CD4-positive, CD25-positive, alpha-beta regulatory T cell (primary cell): ENCODE data around the gene TBX2. TPM values are rescaled to one million over a fixed set of nuclear protein-coding genes. Genes with fewer than 3 reads are reported as not detected.
"Not testable (repeated sequence)": the region's sequence is repeated elsewhere in the genome, so short reads cannot be mapped to it uniquely, and the experiment has no call there.

Experiments used
- ATAC-seq, 2 donors: fragments of 150-1000 bp; cut with Tn5 transposase; one replicate each; pipeline ENCODE4 v1.10.0; 2021; ENCODE audit warnings: low read depth in 2 of 2, moderate number of reproducible peaks in 2 of 2, moderate library complexity in 1 of 2
- DNase-seq, 3 donors: peaks; one replicate each; pipeline versions ENCODE4 v3.0.0 to v3.0.0-alpha.2; 2012 to 2022; ENCODE audit warnings: mixed read lengths in 1 of 3
- H3K27ac ChIP-seq: one replicate; pipeline ENCODE4 v1.7.0; 2013; ENCODE audit warnings: mild to moderate bottlenecking, low read length; ENCODE audit not compliant: insufficient read depth, poor library complexity, severe bottlenecking
- H3K27me3 ChIP-seq: one replicate; pipeline ENCODE4 v1.7.0; 2013; ENCODE audit warnings: low read length; ENCODE audit not compliant: control insufficient read depth, insufficient read depth
- H3K36me3 ChIP-seq: one replicate; pipeline ENCODE4 v1.7.0; 2013; ENCODE audit warnings: mild to moderate bottlenecking, low read length, moderate library complexity; ENCODE audit not compliant: control insufficient read depth, insufficient read depth
- H3K4me1 ChIP-seq: 2 replicates; pipeline ENCODE4 v1.7.0; 2013; ENCODE audit warnings: mild to moderate bottlenecking, low read length; ENCODE audit not compliant: insufficient read depth, control insufficient read depth, poor library complexity, severe bottlenecking
- H3K4me3 ChIP-seq: one replicate; pipeline ENCODE4 v1.7.0; 2013; ENCODE audit warnings: low read depth, mild to moderate bottlenecking, low read length, moderate library complexity
- H3K9me3 ChIP-seq, 2 experiments: 1 replicate in 1 of 2; 2 replicates in 1 of 2; pipeline ENCODE4 v1.7.0; 2013; ENCODE audit warnings: low read length in 2 of 2, mild to moderate bottlenecking in 1 of 2, moderate library complexity in 1 of 2; ENCODE audit not compliant: control insufficient read depth in 2 of 2
- H3K27ac Mint-ChIP-seq, 3 donors: one replicate each; pipeline ENCODE4 v1.8.0; 2020 to 2022; ENCODE audit warnings: mild to moderate bottlenecking in 3 of 3, mixed read lengths in 3 of 3, moderate library complexity in 2 of 3
- H3K27me3 Mint-ChIP-seq: one replicate; pipeline ENCODE4 v1.8.0; 2022; ENCODE audit warnings: mild to moderate bottlenecking, mixed read lengths
- H3K36me3 Mint-ChIP-seq: one replicate; pipeline ENCODE4 v1.8.0; 2020; ENCODE audit warnings: mixed read lengths
- H3K4me1 Mint-ChIP-seq, 4 donors: one replicate each; pipeline ENCODE4 v1.8.0; 2020 to 2022; ENCODE audit warnings: mixed read lengths in 4 of 4, mild to moderate bottlenecking in 1 of 4
- H3K4me3 Mint-ChIP-seq, 4 donors: one replicate each; pipeline ENCODE4 v1.8.0; 2020 to 2022; ENCODE audit warnings: mild to moderate bottlenecking in 4 of 4, mixed read lengths in 4 of 4, moderate library complexity in 3 of 4
- H3K9me3 Mint-ChIP-seq, 7 donors: one replicate each; pipeline ENCODE4 v1.8.0; 2020 to 2022; ENCODE audit warnings: mixed read lengths in 7 of 7, mild to moderate bottlenecking in 3 of 7, moderate library complexity in 2 of 7
- polyA plus RNA-seq, 4 donors: library from polyadenylated mRNA; unstranded; fragments of 300-500 nt; fragmentation: Illumina TruSeq; gene quantifications; one replicate each; pipeline ENCODE4 v1.2.3, GENCODE V29; 2021
- total RNA-seq: library from RNA; stranded (reverse); gene quantifications from one replicate; pipeline ENCODE4 v1.2.3, GENCODE V29; 2022

Gene TBX2
- total and polyA plus RNA-seq, 5 donors from 2014 or later, result not detected

DNA sequence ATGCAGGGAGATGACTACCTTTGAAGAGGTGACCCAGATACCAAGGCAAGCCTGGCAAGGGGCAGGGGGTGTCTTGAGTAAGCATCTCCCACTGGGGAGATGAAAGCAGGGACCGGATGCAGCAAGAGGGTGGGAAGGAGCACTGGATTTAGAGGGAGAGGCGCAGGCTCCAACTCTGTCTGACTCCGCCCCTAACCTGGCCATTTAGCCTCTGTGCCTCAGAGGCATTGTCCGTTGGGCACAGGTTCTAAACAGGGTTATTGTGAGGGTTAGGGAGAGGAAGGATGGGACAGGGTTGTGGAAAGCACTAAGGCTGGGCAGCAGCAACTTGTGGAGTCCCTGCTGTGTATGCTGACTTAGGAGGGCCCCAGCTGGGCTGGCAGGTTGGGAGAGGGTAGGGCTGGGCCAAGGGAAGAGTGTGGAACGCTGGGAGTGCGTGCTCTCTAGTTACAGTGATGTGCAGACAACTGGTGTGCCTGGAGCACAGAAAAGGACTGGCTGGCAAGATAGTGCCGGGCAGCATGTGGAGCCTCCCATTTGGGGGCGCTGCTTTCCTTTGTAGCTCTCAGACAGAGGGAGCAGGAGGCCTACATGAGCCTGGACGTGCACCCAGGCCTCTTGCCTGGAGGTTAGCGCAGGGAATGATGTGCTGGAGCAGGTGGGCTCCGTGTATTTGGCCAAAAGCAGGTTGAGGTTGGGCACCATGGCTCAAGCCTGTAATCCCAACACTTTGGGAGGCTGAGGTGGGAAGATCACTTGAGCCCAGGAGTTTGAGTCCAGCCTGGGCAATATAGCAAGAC is 26.2 kb downstream of the TBX2 start:
- no peak overlapping the region for H3K27ac ChIP-seq
- no peaks in the 10 kb centered on the region for H3K36me3 ChIP-seq
- H3K9me3 ChIP-seq, result no peaks in the 10 kb centered on the region
- H3K4me1 Mint-ChIP-seq, result no peaks in the 10 kb centered on the region
- DNase-seq (no peak), ATAC-seq (no peak)
- no peak overlapping the region for H3K4me3 Mint-ChIP-seq
- H3K4me3 ChIP-seq, result no peak overlapping the region
- no peaks in the 10 kb centered on the region for H3K36me3 Mint-ChIP-seq
- H3K9me3 Mint-ChIP-seq, result peaks cover 0 to 3% (median 0%) of the 10 kb centered on the region in 7 donors
- H3K27me3 ChIP-seq, result peaks cover 4% of the 10 kb centered on the region
- peaks cover 13% of the 10 kb centered on the region for H3K27me3 Mint-ChIP-seq
- no peaks in the 10 kb centered on the region for H3K4me1 ChIP-seq
- H3K27ac Mint-ChIP-seq, result no peak overlapping the region

DNA sequence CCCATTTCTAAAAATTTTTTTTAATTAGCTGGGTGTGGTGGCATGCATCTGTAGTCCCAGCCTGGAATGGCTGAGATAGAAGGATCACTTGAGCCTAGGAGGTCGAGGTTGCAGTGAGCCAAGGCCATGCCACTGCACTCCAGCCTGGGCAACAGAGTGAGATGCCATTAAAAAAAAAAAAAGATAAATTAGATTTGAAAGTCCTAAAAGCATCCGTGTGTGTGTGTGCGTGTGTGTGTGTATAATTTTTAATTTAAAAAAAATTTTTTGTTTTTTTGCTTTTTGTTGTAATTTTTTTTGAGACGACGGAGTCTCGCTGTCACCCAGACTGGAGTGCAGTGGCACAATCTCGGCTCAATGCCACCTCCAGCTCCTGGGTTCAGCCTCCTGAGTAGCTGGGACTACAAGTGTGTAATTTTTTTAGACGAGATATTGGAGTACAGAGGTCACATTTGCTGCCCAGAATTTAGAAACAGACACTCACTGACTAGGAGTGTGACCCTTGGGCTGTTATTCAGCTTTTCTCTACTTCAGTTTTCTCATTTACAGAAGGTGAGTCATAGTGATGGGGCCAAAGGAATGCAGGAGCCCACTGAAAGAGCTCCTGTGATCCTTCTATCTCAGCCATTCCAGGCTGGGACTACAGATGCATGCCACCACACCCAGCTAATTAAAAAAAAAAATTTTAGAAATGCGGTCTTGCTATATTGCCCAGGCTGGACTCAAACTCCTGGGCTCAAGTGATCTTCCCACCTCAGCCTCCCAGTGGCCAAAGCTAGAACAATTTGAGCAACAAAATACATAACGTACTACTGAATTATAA is 27.1 kb downstream of the TBX2 start:
- ATAC-seq (no peak), DNase-seq (no peak)
- H3K36me3 ChIP-seq, result no peaks in the 10 kb centered on the region
- H3K27ac ChIP-seq, result no peak overlapping the region
- H3K4me3 ChIP-seq, result no peak overlapping the region
- Mint-ChIP-seq H3K4me3 (no peak overlapping the region), H3K27me3 (peaks cover 17% of the 10 kb centered on the region), H3K4me1 (no peaks in the 10 kb centered on the region), H3K9me3 (peaks cover 0 to 3% (median 0%) of the 10 kb centered on the region in 7 donors), H3K36me3 (no peaks in the 10 kb centered on the region), H3K27ac (no peak overlapping the region)
- no peaks in the 10 kb centered on the region for H3K4me1 ChIP-seq
- H3K9me3 ChIP-seq, result no peaks in the 10 kb centered on the region
- H3K27me3 ChIP-seq, result peaks cover 4% of the 10 kb centered on the region

DNA sequence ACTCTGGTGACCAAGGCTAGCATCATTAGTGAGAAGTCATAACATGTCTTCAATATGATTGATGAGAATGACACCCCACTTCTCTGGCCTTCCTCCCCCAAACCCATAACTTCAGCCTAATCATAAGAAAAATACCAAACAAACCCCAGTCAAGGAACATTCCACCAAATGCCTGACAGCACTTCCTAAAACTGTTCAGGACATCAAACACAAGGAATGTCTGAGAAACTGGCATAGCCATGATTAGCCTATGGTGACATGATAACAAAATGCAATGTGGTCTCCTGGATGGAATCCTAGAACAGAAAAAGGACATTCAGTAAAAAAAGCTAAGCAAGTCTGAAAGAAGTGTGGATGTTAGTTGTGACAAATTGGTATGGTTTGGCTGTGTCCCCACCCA is 27.9 kb downstream of the TBX2 start:
- Mint-ChIP-seq H3K36me3 (no peaks in the 10 kb centered on the region), H3K9me3 (peaks cover 0 to 3% (median 0%) of the 10 kb centered on the region in 7 donors), H3K4me1 (no peaks in the 10 kb centered on the region), H3K27me3 (peaks cover 15% of the 10 kb centered on the region), H3K4me3 (no peak overlapping the region), H3K27ac (no peak overlapping the region)
- Histone ChIP-seq H3K27ac (no peak overlapping the region), H3K27me3 (peaks cover 4% of the 10 kb centered on the region), H3K9me3 (no peaks in the 10 kb centered on the region), H3K36me3 (no peaks in the 10 kb centered on the region), H3K4me1 (no peaks in the 10 kb centered on the region), H3K4me3 (no peak overlapping the region)
- DNase-seq (no peak), ATAC-seq (no peak)

DNA sequence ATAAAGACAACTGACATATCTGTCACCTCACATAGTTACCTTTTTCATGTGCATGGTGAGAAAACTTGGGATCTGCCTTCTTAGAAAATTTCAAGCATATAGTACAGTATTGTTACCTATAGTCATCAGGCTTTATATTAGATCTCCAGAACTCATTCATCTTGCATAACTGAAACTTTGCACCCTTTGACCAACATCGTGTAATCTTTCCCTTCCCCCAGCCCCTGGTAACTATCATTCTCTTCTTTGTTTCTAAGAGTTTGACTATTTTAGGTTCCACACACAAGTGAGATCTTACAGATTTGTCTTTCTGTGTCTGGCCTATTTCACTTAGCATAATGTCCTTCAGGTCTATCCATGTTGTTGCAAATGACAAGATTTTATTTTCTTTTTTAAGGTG is 29.6 kb downstream of the TBX2 start:
- Mint-ChIP-seq H3K27ac (no peak overlapping the region), H3K36me3 (no peaks in the 10 kb centered on the region), H3K4me1 (no peaks in the 10 kb centered on the region), H3K9me3 (peaks cover 0 to 3% (median 0%) of the 10 kb centered on the region in 7 donors), H3K4me3 (no peak overlapping the region), H3K27me3 (peaks cover 22% of the 10 kb centered on the region)
- Histone ChIP-seq H3K4me3 (no peak overlapping the region), H3K27ac (no peak overlapping the region), H3K9me3 (no peaks in the 10 kb centered on the region), H3K4me1 (no peaks in the 10 kb centered on the region), H3K27me3 (peaks cover 6% of the 10 kb centered on the region), H3K36me3 (no peaks in the 10 kb centered on the region)
- DNase-seq (no peak), ATAC-seq (no peak)

DNA sequence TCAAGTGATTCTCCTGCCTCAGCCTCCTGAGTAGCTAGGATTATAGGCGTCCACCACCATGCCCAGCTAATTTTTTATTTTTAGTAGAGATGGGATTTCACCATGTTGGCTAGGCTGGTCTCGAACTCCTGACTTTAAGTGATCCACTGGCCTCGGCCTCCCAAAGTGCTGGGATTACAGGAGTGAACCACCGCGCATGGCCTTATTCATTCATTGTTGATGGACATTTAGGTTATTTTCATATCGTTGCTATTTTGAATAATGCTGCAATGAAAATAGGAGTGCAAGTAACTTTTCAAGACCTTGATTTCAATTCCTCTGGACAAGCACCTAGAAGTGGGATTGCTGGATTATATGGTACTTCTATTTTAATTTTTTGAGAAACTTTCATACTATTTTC is 30.2 kb downstream of the TBX2 start:
- H3K36me3 ChIP-seq, H3K27ac ChIP-seq, H3K4me1 Mint-ChIP-seq, ATAC-seq, H3K9me3 ChIP-seq, H3K36me3 Mint-ChIP-seq, H3K4me3 Mint-ChIP-seq, H3K27me3 ChIP-seq, H3K4me1 ChIP-seq, H3K27ac Mint-ChIP-seq, H3K4me3 ChIP-seq, H3K9me3 Mint-ChIP-seq, DNase-seq: not testable (repeated sequence)
- peaks cover 28% of the 10 kb centered on the region for H3K27me3 Mint-ChIP-seq

DNA sequence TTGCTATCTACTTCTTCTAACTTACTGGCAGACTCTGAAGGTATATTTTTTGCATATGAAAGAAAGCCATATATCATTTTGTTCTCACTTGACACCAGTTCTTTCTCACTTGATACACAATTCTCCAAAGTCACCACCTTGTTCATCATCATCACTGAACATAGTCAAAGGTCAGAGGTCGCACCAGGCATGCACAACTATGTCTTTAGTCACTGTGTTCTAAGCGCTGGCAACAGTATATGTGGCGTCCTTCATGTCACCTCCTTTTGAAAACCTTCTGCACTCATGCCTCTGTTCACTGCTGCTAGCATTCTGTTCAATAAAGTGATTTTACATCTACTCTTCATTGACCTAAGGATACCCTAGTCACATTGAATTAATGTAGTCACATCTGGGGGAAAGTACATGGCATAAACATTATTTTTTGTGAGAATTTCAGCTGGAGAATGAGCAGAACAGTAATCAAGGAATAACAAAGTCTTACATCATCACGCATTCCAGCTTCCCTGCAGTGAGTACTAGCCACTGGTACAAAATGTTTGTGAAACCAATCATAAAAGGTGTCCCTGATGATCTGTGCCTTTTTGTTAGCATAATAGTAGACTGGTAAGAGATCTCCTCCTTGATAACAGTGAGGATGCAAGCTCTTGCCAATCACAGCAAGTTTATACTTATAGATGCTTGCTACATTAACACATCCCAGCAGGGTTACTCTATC is 32.1 kb downstream of the TBX2 start:
- ATAC-seq, result no peak

DNA sequence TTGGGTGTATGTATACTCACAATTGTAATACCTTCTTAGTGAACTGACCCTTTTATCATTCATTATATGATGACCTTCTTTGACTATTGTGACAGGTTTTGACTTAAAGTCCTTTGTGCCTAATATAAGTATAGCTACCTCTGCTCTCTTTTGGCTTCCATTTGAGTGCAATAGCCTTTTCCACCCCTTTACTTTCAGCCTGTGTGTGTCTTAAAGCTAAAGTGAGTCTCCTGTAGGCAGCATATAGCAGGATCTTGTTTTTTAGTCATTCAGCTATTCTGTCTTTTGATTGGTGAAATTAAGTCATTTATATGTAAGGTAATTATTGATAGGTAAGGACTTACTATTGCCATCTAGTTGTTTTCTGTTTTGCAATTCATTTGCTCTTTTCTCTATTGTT is 36.6 kb downstream of the TBX2 start:
- Histone ChIP-seq H3K9me3 (peaks cover 13 to 25% of the 10 kb centered on the region in 2 experiments), H3K4me1 (no peaks in the 10 kb centered on the region), H3K4me3 (no peak overlapping the region), H3K27ac (no peak overlapping the region), H3K36me3 (no peaks in the 10 kb centered on the region), H3K27me3 (peaks cover 25% of the 10 kb centered on the region)
- Mint-ChIP-seq H3K27ac (no peak overlapping the region), H3K27me3 (peaks cover 56% of the 10 kb centered on the region), H3K36me3 (peaks cover 5% of the 10 kb centered on the region), H3K4me1 (no peaks in the 10 kb centered on the region), H3K9me3 (peaks cover 0 to 23% (median 10%) of the 10 kb centered on the region in 7 donors), H3K4me3 (no peak overlapping the region)
- ATAC-seq, result no peak
- no peak for DNase-seq

More for the DNA sequence above, 32.1 kb downstream of the TBX2 start:
- H3K36me3 ChIP-seq, result no peaks in the 10 kb centered on the region
- Mint-ChIP-seq H3K27me3 (peaks cover 40% of the 10 kb centered on the region), H3K4me3 (no peak overlapping the region), H3K36me3 (no peaks in the 10 kb centered on the region), H3K9me3 (peaks cover 0 to 14% (median 5%) of the 10 kb centered on the region in 7 donors), H3K27ac (no peak overlapping the region), H3K4me1 (no peaks in the 10 kb centered on the region)
- no peak overlapping the region for H3K4me3 ChIP-seq
- peaks cover 0 to 11% of the 10 kb centered on the region in 2 experiments for H3K9me3 ChIP-seq
- DNase-seq, result no peak
- no peak overlapping the region for H3K27ac ChIP-seq
- peaks cover 18% of the 10 kb centered on the region for H3K27me3 ChIP-seq
- H3K4me1 ChIP-seq, result no peaks in the 10 kb centered on the region
